Activated naive CD4-positive, alpha-beta T cell treated with anti-CD3 and anti-CD28 coated beads for 36 hours (primary cell): ENCODE measurements around the gene TOM1L2. TPM values are rescaled to one million over a fixed set of nuclear protein-coding genes. Genes with fewer than 3 reads are reported as not detected.
"Not testable (repeated sequence)": the region's sequence is repeated elsewhere in the genome, so short reads cannot be mapped to it uniquely, and the experiment has no call there.

ENCODE experiments used
- CTCF ChIA-PET: fragments of 350-600 bp; sonication (Branson Sonifier 250); formaldehyde crosslinking; loops from one replicate; lab custom pipeline; 2021; ENCODE audit warnings: antibody characterized with exemption; lab: Charles Lee
- DNase-seq: peaks from one replicate; pipeline ENCODE4 v3.0.0-alpha.2; 2020
- H3K27ac Mint-ChIP-seq: one replicate; pipeline ENCODE4 v1.8.0; 2021; ENCODE audit warnings: mild to moderate bottlenecking, mixed read lengths
- H3K27me3 Mint-ChIP-seq: one replicate; pipeline ENCODE4 v1.8.0; 2021; ENCODE audit warnings: low read depth, mixed read lengths
- H3K36me3 Mint-ChIP-seq: one replicate; pipeline ENCODE4 v1.8.0; 2021; ENCODE audit warnings: low read depth, mixed read lengths
- H3K4me1 Mint-ChIP-seq: one replicate; pipeline ENCODE4 v1.8.0; 2021; ENCODE audit warnings: low read depth, mixed read lengths
- H3K4me3 Mint-ChIP-seq: one replicate; pipeline ENCODE4 v1.8.0; 2021; ENCODE audit warnings: mild to moderate bottlenecking, moderate library complexity, mixed read lengths
- H3K9me3 Mint-ChIP-seq: one replicate; pipeline ENCODE4 v1.8.0; 2021; ENCODE audit warnings: mixed read lengths
- intact Hi-C: fragments of 100-400 bp; cut with micrococcal nuclease; formaldehyde crosslinking; loops from one replicate; pipeline ENCODE4 v1.15.1; 2023
- total RNA-seq, 2 experiments: library from RNA; stranded (reverse); gene quantifications; one replicate each; pipeline ENCODE4 v1.2.3, GENCODE V29; 2021

The TOM1L2 gene
- total RNA-seq, 2 experiments from 2014 or later = 9.8 to 9.9 TPM

GRCh38 chr17:17912336-17912735, 59.9 kb downstream of the TOM1L2 start:
- H3K27ac Mint-ChIP-seq, H3K36me3 Mint-ChIP-seq, DNase-seq, H3K27me3 Mint-ChIP-seq, intact Hi-C loops, H3K9me3 Mint-ChIP-seq, H3K4me1 Mint-ChIP-seq, CTCF ChIA-PET, H3K4me3 Mint-ChIP-seq: not testable (repeated sequence)

GRCh38 chr17:17911001-17911613, 61.1 kb downstream of the TOM1L2 start:
- DNase-seq = no peak
- Mint-ChIP-seq H3K4me1 (peaks cover 8% of the 10 kb centered on the region), H3K27ac (no peak overlapping the region), H3K4me3 (no peak overlapping the region), H3K27me3 (no peaks in the 10 kb centered on the region), H3K9me3 (no peaks in the 10 kb centered on the region), H3K36me3 (no peaks in the 10 kb centered on the region)
- CTCF ChIA-PET = no interaction called here
- intact Hi-C loops = no loop called here

- Mint-ChIP-seq H3K36me3 (no peaks in the 10 kb centered on the region), H3K4me1 (peaks cover 8% of the 10 kb centered on the region), H3K27ac (no peak overlapping the region), H3K27me3 (no peaks in the 10 kb centered on the region), H3K4me3 (no peak overlapping the region), H3K9me3 (no peaks in the 10 kb centered on the region)
- intact Hi-C loops = no loop called here
- CTCF ChIA-PET = interaction anchor here (0.8 kb wide), 1 partner anchor 9 kb away, joined by 5 read pairs; no protein-coding TSS in a partner anchor
- no peak for DNase-seq
Observed at GRCh38 chr17:17910060-17910459, 62.1 kb downstream of the TOM1L2 start.

GRCh38 chr17:17909078-17909477, 63.1 kb downstream of the TOM1L2 start:
- CTCF ChIA-PET = interaction anchor here (1.2 kb wide), 1 partner anchor 8 kb away, joined by 3 read pairs; no protein-coding TSS in a partner anchor
- H3K4me3 Mint-ChIP-seq = no peak overlapping the region
- H3K36me3 Mint-ChIP-seq = no peaks in the 10 kb centered on the region
- no peaks in the 10 kb centered on the region for H3K9me3 Mint-ChIP-seq
- no peak overlapping the region for H3K27ac Mint-ChIP-seq
- intact Hi-C loops = no loop called here
- no peaks in the 10 kb centered on the region for H3K27me3 Mint-ChIP-seq
- peaks cover 3% of the 10 kb centered on the region for H3K4me1 Mint-ChIP-seq
- DNase-seq = no peak

GRCh38 chr17:17907469-17907868, 64.7 kb downstream of the TOM1L2 start:
- DNase-seq = no peak
- CTCF ChIA-PET = interaction anchor here (0.6 to 1.4 kb wide), 5 partner anchors 9 to 266 kb away, joined by 3 to 4 read pairs (median 3); no protein-coding TSS in a partner anchor
- no peak overlapping the region for H3K27ac Mint-ChIP-seq
- no peak overlapping the region for H3K4me3 Mint-ChIP-seq
- no peaks in the 10 kb centered on the region for H3K9me3 Mint-ChIP-seq
- H3K4me1 Mint-ChIP-seq = no peaks in the 10 kb centered on the region
- intact Hi-C loops = no loop called here
- H3K27me3 Mint-ChIP-seq = no peaks in the 10 kb centered on the region
- no peaks in the 10 kb centered on the region for H3K36me3 Mint-ChIP-seq

GRCh38 chr17:17906418-17907215, 65.6 kb downstream of the TOM1L2 start:
- H3K4me1 Mint-ChIP-seq = no peaks in the 10 kb centered on the region
- no peak overlapping the region for H3K27ac Mint-ChIP-seq
- no peaks in the 10 kb centered on the region for H3K9me3 Mint-ChIP-seq
- intact Hi-C loops = no loop called here
- H3K36me3 Mint-ChIP-seq = no peaks in the 10 kb centered on the region
- CTCF ChIA-PET = no interaction called here
- DNase-seq = no peak
- H3K27me3 Mint-ChIP-seq = no peaks in the 10 kb centered on the region
- no peak overlapping the region for H3K4me3 Mint-ChIP-seq

- no peaks in the 10 kb centered on the region for H3K27me3 Mint-ChIP-seq
- no peak overlapping the region for H3K27ac Mint-ChIP-seq
- intact Hi-C loops = no loop called here
- H3K4me1 Mint-ChIP-seq = no peaks in the 10 kb centered on the region
- no peak for DNase-seq
- H3K4me3 Mint-ChIP-seq = no peak overlapping the region
- CTCF ChIA-PET = interaction anchor here (1.4 kb wide), 1 partner anchor 14 kb away, joined by 4 read pairs; no protein-coding TSS in a partner anchor
- no peaks in the 10 kb centered on the region for H3K36me3 Mint-ChIP-seq
- H3K9me3 Mint-ChIP-seq = no peaks in the 10 kb centered on the region
Observed at GRCh38 chr17:17905036-17905320, 67.2 kb downstream of the TOM1L2 start.

GRCh38 chr17:17904166-17905035, 67.8 kb downstream of the TOM1L2 start:
- Mint-ChIP-seq H3K27me3 (no peaks in the 10 kb centered on the region), H3K36me3 (no peaks in the 10 kb centered on the region), H3K27ac (no peak overlapping the region), H3K4me3 (no peak overlapping the region), H3K4me1 (no peaks in the 10 kb centered on the region), H3K9me3 (no peaks in the 10 kb centered on the region)
- CTCF ChIA-PET = interaction anchor here (1.4 to 1.6 kb wide), 2 partner anchors 14 to 15 kb away, joined by 4 read pairs; no protein-coding TSS in a partner anchor
- intact Hi-C loops = no loop called here
- no peak for DNase-seq

- no peak overlapping the region for H3K27ac Mint-ChIP-seq
- no peaks in the 10 kb centered on the region for H3K4me1 Mint-ChIP-seq
- intact Hi-C loops = no loop called here
- CTCF ChIA-PET = no interaction called here
- no peak overlapping the region for H3K4me3 Mint-ChIP-seq
- H3K27me3 Mint-ChIP-seq = no peaks in the 10 kb centered on the region
- no peak for DNase-seq
- no peaks in the 10 kb centered on the region for H3K36me3 Mint-ChIP-seq
- no peaks in the 10 kb centered on the region for H3K9me3 Mint-ChIP-seq
Observed at GRCh38 chr17:17902877-17903276, 69.3 kb downstream of the TOM1L2 start.

GRCh38 chr17:17902376-17902775, 69.8 kb downstream of the TOM1L2 start:
- no peak for DNase-seq
- Mint-ChIP-seq H3K27ac (no peak overlapping the region), H3K9me3 (no peaks in the 10 kb centered on the region), H3K36me3 (peaks cover 3% of the 10 kb centered on the region), H3K4me3 (no peak overlapping the region), H3K4me1 (no peaks in the 10 kb centered on the region), H3K27me3 (no peaks in the 10 kb centered on the region)
- intact Hi-C loops = no loop called here
- CTCF ChIA-PET = interaction anchor here (1.1 kb wide), 1 partner anchor 17 kb away, joined by 4 read pairs; no protein-coding TSS in a partner anchor

- DNase-seq = no peak
- H3K4me3 Mint-ChIP-seq = no peak overlapping the region
- no peaks in the 10 kb centered on the region for H3K27me3 Mint-ChIP-seq
- intact Hi-C loops = no loop called here
- H3K9me3 Mint-ChIP-seq = no peaks in the 10 kb centered on the region
- peaks cover 3% of the 10 kb centered on the region for H3K36me3 Mint-ChIP-seq
- H3K4me1 Mint-ChIP-seq = no peaks in the 10 kb centered on the region
- CTCF ChIA-PET = interaction anchor here (0.5 to 1.1 kb wide), 5 partner anchors 10 to 284 kb away, joined by 3 to 6 read pairs (median 4); no protein-coding TSS in a partner anchor
- no peak overlapping the region for H3K27ac Mint-ChIP-seq
Observed at GRCh38 chr17:17900615-17901520, 71.3 kb downstream of the TOM1L2 start.
